ENCODE measurements around the gene FMNL2.

The FMNL2 gene

DNA sequence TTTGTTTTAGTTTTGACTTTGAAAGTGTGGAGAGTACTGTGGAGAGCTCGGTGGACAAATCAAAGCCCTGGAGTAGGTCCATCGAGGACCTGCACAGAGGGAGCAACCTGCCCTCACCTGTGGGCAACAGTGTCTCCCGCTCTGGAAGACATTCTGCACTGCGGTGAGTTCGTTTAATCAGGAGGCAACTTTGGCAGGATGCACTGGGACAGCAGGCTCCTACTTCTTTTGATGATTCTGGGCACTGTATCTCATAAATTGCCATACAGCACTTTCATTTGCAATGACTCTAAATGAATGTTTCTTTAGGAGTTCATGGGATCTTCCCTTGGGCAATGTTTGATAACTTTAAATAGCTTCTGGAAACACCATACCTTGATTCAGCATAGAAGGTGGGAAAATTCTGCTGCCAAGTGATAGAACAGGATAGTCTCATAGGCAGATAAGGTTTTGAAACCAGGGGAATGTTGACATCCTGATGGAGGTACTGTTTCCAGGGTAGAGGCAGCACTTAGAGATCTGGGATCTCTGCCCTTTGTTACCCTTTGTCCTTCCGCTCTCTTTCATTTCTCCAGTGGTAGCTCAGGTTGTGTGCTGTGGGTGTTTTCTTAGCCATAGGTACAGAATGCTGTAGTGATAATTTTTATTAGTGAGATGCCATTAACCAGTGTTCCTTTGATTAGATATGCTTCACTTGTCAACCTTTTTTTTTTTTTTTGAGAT lies 226.1 kb downstream of the FMNL2 start:
- no peak for DNase-seq

- peak; percentile 7 for DNase-seq
These were observed 227.4 kb downstream of the FMNL2 start for GRCh38 chr2:152562198-152562884.

GRCh38 chr2:152563764-152564163 lies 228.8 kb downstream of the FMNL2 start:
- DNase-seq: peak; percentile 32

DNA sequence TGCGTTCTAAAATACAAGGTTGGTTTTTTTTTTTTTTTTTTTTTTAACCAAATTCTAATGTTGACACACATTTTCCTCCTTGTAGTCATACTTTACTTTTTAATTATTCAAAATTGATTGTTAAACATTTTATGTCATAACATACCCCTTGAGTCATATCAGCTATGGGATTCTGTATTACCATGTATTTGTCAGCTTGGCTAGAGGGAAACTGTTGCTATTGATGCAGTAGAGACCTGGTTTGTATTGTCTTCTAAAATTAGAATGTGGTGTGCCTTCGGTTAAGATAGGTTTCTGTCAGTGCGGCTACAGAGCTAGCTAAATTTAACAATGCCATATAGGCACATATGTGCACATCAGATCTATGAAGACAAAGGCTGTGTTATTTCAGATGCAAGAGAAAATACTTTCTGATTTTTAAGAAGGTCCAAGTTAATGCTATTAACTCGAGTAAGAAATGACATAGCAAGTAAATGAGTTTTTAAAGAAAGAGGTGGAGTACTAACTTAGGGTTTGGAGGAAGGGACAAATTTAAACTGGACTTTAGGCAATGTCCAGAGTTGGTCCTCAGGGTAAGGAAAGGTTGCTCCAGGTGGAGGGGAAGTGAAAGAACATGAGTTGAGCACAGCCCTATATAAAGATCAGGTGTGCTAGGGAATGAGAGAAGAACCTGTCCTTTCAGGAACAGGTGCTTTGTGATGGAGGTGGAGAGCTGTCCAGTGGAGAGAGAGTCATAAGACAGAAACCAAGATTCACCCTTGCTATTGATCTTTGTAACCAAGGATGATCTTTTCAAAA lies 230.0 kb downstream of the FMNL2 start:
- DNase-seq: no peak

DNA sequence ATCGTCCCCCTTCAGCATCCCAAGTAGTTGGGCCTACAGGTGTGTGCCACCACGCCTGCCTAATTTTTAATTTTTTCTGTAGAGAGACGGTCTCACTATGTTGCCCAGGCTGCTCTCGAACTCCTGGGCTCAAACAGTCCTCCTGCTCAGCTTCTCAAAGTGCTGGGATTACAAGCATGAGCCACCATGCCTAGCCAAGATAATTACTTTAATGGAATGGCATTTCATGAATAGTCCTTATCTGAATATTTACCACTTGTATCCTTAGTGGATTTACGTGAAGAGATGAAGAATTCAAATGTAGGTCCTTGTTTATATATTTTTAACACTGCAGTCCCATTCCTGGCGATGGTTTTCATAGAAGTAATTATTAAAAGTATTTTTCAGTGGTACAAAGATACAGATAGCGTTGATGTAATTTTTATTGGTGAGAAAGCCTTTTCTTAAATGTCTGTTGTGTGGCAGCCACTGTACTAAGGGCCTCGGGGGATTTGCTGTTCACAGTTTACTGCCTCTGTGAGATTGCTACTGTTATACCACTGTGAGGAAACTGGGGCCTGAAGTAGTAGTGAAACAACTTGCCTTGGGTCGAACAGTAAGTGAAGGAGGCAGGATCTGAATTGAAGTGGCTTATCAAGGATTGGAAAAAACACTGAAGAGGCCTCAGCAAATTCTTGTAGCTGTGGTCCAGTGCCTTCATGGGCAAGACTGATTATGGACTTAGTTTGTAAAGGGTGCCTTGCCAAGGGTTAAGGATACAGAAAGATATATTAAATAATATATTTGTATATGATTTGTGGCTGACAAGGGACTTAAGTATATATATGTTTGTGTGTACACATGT lies 231.1 kb downstream of the FMNL2 start:
- DNase-seq: peak; percentile 17

DNA sequence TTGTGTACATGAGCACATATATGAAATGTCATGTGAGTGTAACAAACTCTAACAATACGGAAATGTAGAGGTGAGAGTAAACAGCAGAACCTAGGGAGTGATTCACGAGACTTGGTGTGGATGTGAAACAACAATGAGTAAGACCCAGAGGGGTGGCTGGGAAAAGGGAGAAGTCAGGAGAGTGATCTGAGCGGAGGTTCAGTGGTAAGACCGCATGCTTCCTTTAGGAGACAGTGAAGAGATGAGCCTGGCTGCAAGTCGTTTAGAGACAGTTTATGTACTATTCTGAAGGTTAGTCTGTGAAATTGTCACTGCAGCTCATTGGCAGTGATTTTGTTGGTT lies 231.7 kb downstream of the FMNL2 start:
- no peak for DNase-seq

GRCh38 chr2:152568531-152568930 lies 233.6 kb downstream of the FMNL2 start:
- no peak for DNase-seq

GRCh38 chr2:152569186-152569585 lies 234.2 kb downstream of the FMNL2 start:
- no peak for DNase-seq

DNA sequence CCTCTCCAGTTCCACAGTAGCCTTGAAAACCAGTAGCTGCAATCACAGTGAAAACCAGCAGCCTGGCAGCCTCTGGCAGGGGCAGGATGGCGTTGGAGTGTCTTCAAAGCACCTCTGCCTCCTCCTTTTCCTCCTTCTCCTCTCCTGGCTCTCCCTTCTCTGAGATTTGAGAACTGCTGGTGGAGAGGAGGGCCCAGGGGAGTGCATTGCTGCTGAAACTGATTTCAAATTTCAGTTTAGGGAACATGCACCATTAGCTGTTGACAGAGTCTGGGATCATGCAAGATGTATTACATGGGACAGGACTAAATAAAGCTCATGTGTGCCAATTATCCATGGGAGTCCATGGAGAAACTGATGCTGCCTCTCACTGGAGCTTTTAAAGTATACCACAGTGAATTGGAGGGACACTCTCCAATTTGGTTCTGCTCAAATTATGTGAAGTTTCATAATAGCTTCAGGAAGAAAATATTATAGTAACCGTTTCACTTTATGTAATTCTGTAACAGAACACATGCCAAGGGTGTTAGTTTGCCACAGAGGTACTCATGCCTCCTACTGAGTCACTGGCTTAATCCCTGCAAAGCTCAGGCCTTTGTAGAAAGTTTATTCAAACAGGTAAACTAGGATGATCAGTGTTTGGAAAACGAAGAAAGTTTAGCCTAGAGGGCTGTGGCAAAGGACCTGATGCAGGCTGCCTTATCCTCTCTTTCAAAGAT lies 236.2 kb downstream of the FMNL2 start:
- DNase-seq: peak; percentile 12

DNA sequence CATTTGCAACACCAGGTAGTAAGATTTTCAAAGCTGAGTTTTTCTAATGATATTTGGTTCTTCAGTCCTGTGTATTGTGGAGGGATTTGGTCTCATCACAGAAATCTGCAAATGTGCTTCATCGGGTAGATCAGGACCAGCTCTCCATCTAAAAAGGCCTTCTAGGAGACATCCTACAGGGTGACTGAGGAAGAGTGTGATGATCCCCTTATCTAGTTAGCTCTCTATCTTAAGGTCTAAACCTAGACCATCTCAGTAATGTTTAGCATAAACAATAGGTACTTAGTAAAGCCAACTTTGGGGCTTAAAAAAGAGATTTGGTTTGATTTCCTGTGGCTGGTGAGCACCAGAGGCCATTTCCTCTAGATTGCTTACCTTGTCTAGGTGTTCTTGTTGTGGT lies 237.1 kb downstream of the FMNL2 start:
- no peak for DNase-seq

GRCh38 chr2:152573168-152573567 lies 238.2 kb downstream of the FMNL2 start:
- peak; percentile 42 for DNase-seq

GRCh38 chr2:152577579-152577978 lies 242.6 kb downstream of the FMNL2 start:
- DNase-seq: no peak

- no peak for DNase-seq
These were observed 243.6 kb downstream of the FMNL2 start for GRCh38 chr2:152578573-152578972.

- DNase-seq: no peak
These were observed 245.7 kb downstream of the FMNL2 start for GRCh38 chr2:152580714-152581113.

GRCh38 chr2:152581360-152581759 lies 246.4 kb downstream of the FMNL2 start:
- no peak for DNase-seq

DNA sequence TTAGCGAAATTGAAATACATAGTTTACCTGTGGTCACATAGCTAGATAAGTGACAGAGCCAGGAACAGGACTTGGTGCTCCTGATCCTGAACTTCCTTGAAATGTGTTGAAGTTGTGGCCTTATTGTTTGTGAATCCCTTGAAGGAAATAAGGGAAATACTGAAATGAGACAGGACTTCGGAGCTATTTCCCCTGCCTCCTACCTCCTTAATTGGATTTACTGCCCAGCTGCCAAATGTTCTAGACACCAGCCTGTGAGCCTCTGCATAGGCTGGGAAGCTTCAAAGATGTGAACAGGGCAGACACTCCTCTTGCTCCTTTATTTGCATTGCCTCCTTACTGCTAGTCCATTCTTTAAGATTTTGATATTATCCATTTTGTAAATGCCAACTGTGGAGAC lies 247.1 kb downstream of the FMNL2 start:
- DNase-seq: no peak

DNA sequence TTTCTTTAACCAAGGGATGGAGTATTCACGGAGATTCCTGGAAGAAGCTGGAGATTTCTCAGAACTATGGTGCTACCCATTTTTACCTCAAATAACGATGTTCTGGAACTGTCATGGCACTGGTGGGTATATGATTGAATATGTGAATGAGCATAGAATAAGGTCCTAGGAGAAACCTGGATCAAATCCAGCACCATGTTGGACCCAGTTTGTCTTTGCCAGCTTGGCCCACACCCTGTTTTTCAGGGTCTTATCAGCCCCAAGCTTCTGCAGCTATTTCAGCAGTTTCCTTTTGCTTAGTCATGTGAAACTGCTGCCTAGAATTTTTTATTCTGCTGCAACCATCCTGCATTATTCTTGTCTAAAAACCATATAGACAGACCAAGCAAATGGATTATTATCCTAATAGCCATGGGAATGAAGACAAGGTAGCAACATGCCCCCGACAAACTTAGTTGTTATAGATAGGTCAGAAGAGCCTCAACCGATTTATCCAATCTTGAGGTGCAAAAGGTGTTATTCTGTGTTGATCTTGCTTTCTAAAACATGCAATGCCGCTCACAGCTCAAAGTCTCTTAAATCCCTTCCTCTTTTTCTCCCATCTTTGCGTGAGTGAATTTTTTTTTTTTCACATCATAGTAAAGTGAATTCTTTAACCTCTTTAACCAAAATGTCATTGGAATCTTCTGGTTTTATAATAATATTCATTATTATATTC lies 248.7 kb downstream of the FMNL2 start:
- DNase-seq: no peak

GRCh38 chr2:152584301-152584700 lies 249.3 kb downstream of the FMNL2 start:
- DNase-seq: no peak

GRCh38 chr2:152585830-152586484 lies 251.0 kb downstream of the FMNL2 start:
- no peak for DNase-seq

GRCh38 chr2:152587187-152587947 lies 252.4 kb downstream of the FMNL2 start:
- no peak for DNase-seq
